ENCODE results near the gene CASP3. TPM values are rescaled to one million over a fixed set of nuclear protein-coding genes. Genes with fewer than 3 reads are reported as not detected.

CASP3 gene
- total RNA-seq, 2 experiments from 2014 or later = 25.8 to 44.7 TPM

GRCh38 chr4:184668511-184669114, 19.4 kb upstream of the CASP3 start:
- Histone ChIP-seq H4K20me1 (ENCODE audit: insufficient read depth, low read length) (no peaks in the 10 kb centered on the region), H3K36me3 (ENCODE audit: insufficient read depth, low read length) (peaks cover 9% of the 10 kb centered on the region), H3K27ac (ENCODE audit: low read depth, low read length, poor library complexity, severe bottlenecking) (no peak overlapping the region), H3K9me3 (ENCODE audit: low read length) (no peaks in the 10 kb centered on the region), H3K4me1 (ENCODE audit: insufficient read depth, low read length, poor library complexity, severe bottlenecking) (peaks cover 6% of the 10 kb centered on the region), H2AFZ (ENCODE audit: low read length) (no peak overlapping the region), H3K79me2 (ENCODE audit: insufficient read depth, low read depth, low read length) (no peaks in the 10 kb centered on the region), H3K9me2 (ENCODE audit: insufficient read depth, low read length) (no peaks in the 10 kb centered on the region), H3K4me3 (ENCODE audit: low read depth, low read length, poor library complexity, severe bottlenecking) (no peak overlapping the region), H3K4me2 (ENCODE audit: low read length) (no peak overlapping the region; the same call in 1 of the 2 replicates)
- intact Hi-C loops (cut with micrococcal nuclease; ENCODE audit: unreplicated experiment) = no loop called here
- peak; percentile 47 for DNase-seq (ENCODE audit: low spot score)
- no TSS peak for BruUV-seq (replicated peaks)
- ChIA-PET CTCF (ENCODE audit: unreplicated experiment) (no interaction called here), POLR2A (interaction anchor here (0.6 to 1.0 kb wide), 3 partner anchors 9 to 47 kb away, joined by 3 to 5 read pairs (median 3); no protein-coding TSS in a partner anchor)
- TF ChIP-seq EZH2phosphoT487 (IDR thresholded peaks at IDR 0.05; ENCODE audit: borderline replicate concordance, low read depth, low read length) = no peak
- TF ChIP-seq, protein P1, sequence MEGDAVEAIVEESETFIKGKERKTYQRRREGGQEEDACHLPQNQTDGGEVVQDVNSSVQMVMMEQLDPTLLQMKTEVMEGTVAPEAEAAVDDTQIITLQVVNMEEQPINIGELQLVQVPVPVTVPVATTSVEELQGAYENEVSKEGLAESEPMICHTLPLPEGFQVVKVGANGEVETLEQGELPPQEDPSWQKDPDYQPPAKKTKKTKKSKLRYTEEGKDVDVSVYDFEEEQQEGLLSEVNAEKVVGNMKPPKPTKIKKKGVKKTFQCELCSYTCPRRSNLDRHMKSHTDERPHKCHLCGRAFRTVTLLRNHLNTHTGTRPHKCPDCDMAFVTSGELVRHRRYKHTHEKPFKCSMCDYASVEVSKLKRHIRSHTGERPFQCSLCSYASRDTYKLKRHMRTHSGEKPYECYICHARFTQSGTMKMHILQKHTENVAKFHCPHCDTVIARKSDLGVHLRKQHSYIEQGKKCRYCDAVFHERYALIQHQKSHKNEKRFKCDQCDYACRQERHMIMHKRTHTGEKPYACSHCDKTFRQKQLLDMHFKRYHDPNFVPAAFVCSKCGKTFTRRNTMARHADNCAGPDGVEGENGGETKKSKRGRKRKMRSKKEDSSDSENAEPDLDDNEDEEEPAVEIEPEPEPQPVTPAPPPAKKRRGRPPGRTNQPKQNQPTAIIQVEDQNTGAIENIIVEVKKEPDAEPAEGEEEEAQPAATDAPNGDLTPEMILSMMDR (conservative IDR thresholded peaks at IDR 0.05; ENCODE audit: low read length) = no peak

DNA sequence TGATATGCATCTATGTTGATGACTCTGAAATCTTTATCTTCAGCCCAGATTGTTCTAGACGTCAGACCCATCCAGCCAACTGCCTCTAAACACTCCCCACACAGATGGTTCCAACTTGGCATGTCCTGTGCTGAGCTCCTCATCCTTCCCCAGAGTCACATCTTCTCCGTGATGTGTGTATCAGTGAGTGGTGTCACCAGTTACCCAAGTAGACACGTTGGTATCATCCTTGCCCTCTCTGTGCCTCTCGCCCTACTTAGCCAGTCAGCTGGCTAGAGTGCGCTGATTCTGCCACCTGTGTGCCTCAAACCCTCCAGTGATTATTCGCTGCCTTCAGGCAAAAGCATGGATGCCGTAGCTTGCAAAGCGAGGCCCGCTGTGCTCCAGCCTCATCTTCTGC, 18.8 kb upstream of the CASP3 start:
- Histone ChIP-seq H3K27ac (ENCODE audit: low read depth, low read length, poor library complexity, severe bottlenecking) (no peak overlapping the region), H3K36me3 (ENCODE audit: insufficient read depth, low read length) (peaks cover 9% of the 10 kb centered on the region), H4K20me1 (ENCODE audit: insufficient read depth, low read length) (no peaks in the 10 kb centered on the region), H3K4me3 (ENCODE audit: low read depth, low read length, poor library complexity, severe bottlenecking) (no peak overlapping the region), H3K4me1 (ENCODE audit: insufficient read depth, low read length, poor library complexity, severe bottlenecking) (peaks cover 6% of the 10 kb centered on the region), H2AFZ (ENCODE audit: low read length) (no peak overlapping the region), H3K4me2 (ENCODE audit: low read length) (no peak overlapping the region; the same call in 1 of the 2 replicates), H3K9me2 (ENCODE audit: insufficient read depth, low read length) (no peaks in the 10 kb centered on the region), H3K9me3 (ENCODE audit: low read length) (no peaks in the 10 kb centered on the region), H3K79me2 (ENCODE audit: insufficient read depth, low read depth, low read length) (no peaks in the 10 kb centered on the region)
- intact Hi-C loops (cut with micrococcal nuclease; ENCODE audit: unreplicated experiment) = no loop called here
- ChIA-PET POLR2A (interaction anchor here (0.6 to 1.0 kb wide), 3 partner anchors 8 to 127 kb away, joined by 3 to 8 read pairs (median 3); no protein-coding TSS in a partner anchor), CTCF (ENCODE audit: unreplicated experiment) (no interaction called here)
- DNase-seq (ENCODE audit: low spot score) = no peak
- BruUV-seq (replicated peaks) = no TSS peak
- TF ChIP-seq EZH2phosphoT487 (IDR thresholded peaks at IDR 0.05; ENCODE audit: borderline replicate concordance, low read depth, low read length) = no peak
- TF ChIP-seq, protein P1 (conservative IDR thresholded peaks at IDR 0.05; ENCODE audit: low read length) = no peak

DNA sequence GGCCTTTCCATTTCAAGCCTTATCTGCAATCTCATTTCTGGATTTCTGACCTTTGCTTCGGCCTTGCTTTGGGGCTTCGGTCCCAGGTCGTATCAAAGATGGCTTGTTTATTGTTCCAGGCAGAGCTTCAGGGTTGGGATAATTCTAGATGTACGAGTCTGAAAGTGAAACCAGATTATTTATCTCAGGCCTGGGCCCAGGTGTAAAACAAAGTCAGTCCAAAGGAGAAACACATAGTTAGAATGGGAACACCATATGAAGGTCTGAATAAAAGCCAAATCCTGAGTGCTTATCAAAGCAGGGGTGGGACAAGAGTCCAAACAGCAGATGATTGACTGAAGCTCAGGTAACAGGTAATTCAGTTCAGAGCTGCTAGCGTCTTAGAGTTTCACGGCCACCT, 17.4 kb upstream of the CASP3 start:
- H3K4me3 ChIP-seq (ENCODE audit: low read depth, low read length, poor library complexity, severe bottlenecking) = no peak overlapping the region
- H3K9me3 ChIP-seq (ENCODE audit: low read length) = no peaks in the 10 kb centered on the region
- no peaks in the 10 kb centered on the region for H3K79me2 ChIP-seq (ENCODE audit: insufficient read depth, low read depth, low read length)
- CTCF ChIA-PET (ENCODE audit: unreplicated experiment) = no interaction called here
- no peak overlapping the region for H3K4me2 ChIP-seq (ENCODE audit: low read length)
- H3K9me2 ChIP-seq (ENCODE audit: insufficient read depth, low read length) = no peaks in the 10 kb centered on the region
- POLR2A ChIA-PET = interaction anchor here (1.0 to 1.9 kb wide), 2 partner anchors 13 to 17 kb away, joined by 3 to 5 read pairs; partner anchors contain the start of genes CASP3 and PRIMPOL
- TF ChIP-seq EZH2phosphoT487 (IDR thresholded peaks at IDR 0.05; ENCODE audit: borderline replicate concordance, low read depth, low read length) = no peak
- TF ChIP-seq, protein P1 (conservative IDR thresholded peaks at IDR 0.05; ENCODE audit: low read length) = no peak
- no peak overlapping the region for H3K27ac ChIP-seq (ENCODE audit: low read depth, low read length, poor library complexity, severe bottlenecking)
- intact Hi-C loops (cut with micrococcal nuclease; ENCODE audit: unreplicated experiment) = no loop called here
- no peak for DNase-seq (ENCODE audit: low spot score)
- no TSS peak for BruUV-seq (replicated peaks)
- H2AFZ ChIP-seq (ENCODE audit: low read length) = no peak overlapping the region
- H3K36me3 ChIP-seq (ENCODE audit: insufficient read depth, low read length) = peaks cover 9% of the 10 kb centered on the region
- H3K4me1 ChIP-seq (ENCODE audit: insufficient read depth, low read length, poor library complexity, severe bottlenecking) = peaks cover 12% of the 10 kb centered on the region
- no peaks in the 10 kb centered on the region for H4K20me1 ChIP-seq (ENCODE audit: insufficient read depth, low read length)
